Sigmoid colon (tissue), 7 donors: ENCODE results near the gene SGCE. TPM values are rescaled to one million over a fixed set of nuclear protein-coding genes. Genes with fewer than 3 reads are reported as not detected.

Experiments
- DNase-seq: peaks from one replicate; pipeline ENCODE4 v3.0.0-alpha.2; 2019
- H3K27ac ChIP-seq, 4 donors: fragments of 200-600 bp; sonication (generic); one replicate each; pipeline ENCODE4 v1.5.1; 2016 to 2019; ENCODE audit warnings: mild to moderate bottlenecking in 1 of 4
- H3K27me3 ChIP-seq, 3 donors: fragments of 200-600 bp; sonication (generic); one replicate each; pipeline ENCODE4 v1.5.1; 2019; ENCODE audit warnings: mild to moderate bottlenecking in 1 of 3
- H3K36me3 ChIP-seq, 4 donors: fragments of 200-600 bp; sonication (generic); one replicate each; pipeline ENCODE4 v1.5.1; 2016 to 2019
- H3K4me1 ChIP-seq, 4 donors: fragments of 200-600 bp; sonication (generic); one replicate each; pipeline ENCODE4 v1.5.1; 2017 to 2019
- H3K4me3 ChIP-seq, 4 donors: fragments of 200-600 bp; sonication (generic); one replicate each; pipeline ENCODE4 v1.5.1; 2017 to 2019; ENCODE audit warnings: mild to moderate bottlenecking in 2 of 4, moderate library complexity in 1 of 4
- H3K9me3 ChIP-seq, 4 donors: fragments of 200-600 bp in 3 of 4; sonication (generic) in 3 of 4; one replicate each; pipeline versions ENCODE4 v1.5.1 to v1.6.1; 2013 to 2019
- CTCF ChIP-seq, 4 experiments: fragments of 450-650 bp in 3 of 4; fragments of 200-600 bp in 1 of 4; IDR thresholded peaks; one replicate each; pipeline ENCODE4 v1.5.1; 2016 to 2019; ENCODE audit warnings: antibody characterized with exemption in 4 of 4, mild to moderate bottlenecking in 3 of 4, moderate library complexity in 2 of 4
- EP300 ChIP-seq, 4 donors: sonication (generic); formaldehyde crosslinking; IDR thresholded peaks; one replicate each; pipeline ENCODE4 v1.6.1; 2017; ENCODE audit warnings: antibody characterized with exemption in 4 of 4
- POLR2A ChIP-seq, 2 donors: fragments of 450-650 bp; IDR thresholded peaks; one replicate each; pipeline ENCODE4 v1.6.1; 2016; ENCODE audit warnings: antibody characterized with exemption in 2 of 2, mild to moderate bottlenecking in 2 of 2, moderate library complexity in 2 of 2
- POLR2AphosphoS5 ChIP-seq, 4 donors: sonication (generic); formaldehyde crosslinking; IDR thresholded peaks; one replicate each; pipeline ENCODE4 v1.6.1; 2017; ENCODE audit warnings: antibody characterized with exemption in 4 of 4
- WGBS, 2 donors: extraction: QIAGEN DNeasy Blood & Tissue Kit; methylation state at CpG; one replicate each; pipeline ENCODE4 v1.1.7; 2013; 5-methylcytosine and 5-hydroxymethylcytosine counted together
- intact Hi-C: fragments of 100-400 bp; cut with DNase I; formaldehyde crosslinking; loops from one replicate; pipeline ENCODE4 v1.15.1; 2023
- polyA plus RNA-seq, 3 donors: library from polyadenylated mRNA; stranded (reverse); fragments of 200-250 nt; gene quantifications; one replicate each; pipeline ENCODE4 v1.2.3, GENCODE V29; 2013
- total RNA-seq, 4 donors: library from RNA; depleted of rRNA; stranded (reverse); fragments of >200 nt; gene quantifications; one replicate each; pipeline ENCODE4 v1.1.0, GENCODE V29; 2016
- donor health status: healthy with polysubstance abuse.
- donor health status: Bipolar disorder and iron deficiency.
- donor health status: healthy.

The SGCE gene
- total and polyA plus RNA-seq, 7 donors, result 2.8 to 244 (median 135) TPM

GRCh38 chr7:94669773-94670495 is 14.0 kb upstream of the SGCE start:
- no peak for DNase-seq
- Histone ChIP-seq H3K36me3 (no peaks in the 10 kb centered on the region), H3K27ac (no peak overlapping the region), H3K4me3 (no peak overlapping the region), H3K4me1 (no peaks in the 10 kb centered on the region), H3K9me3 (no peaks in the 10 kb centered on the region), H3K27me3 (no peaks in the 10 kb centered on the region)
- no peak for TF ChIP-seq EP300 (IDR thresholded peaks at IDR 0.05)
- TF ChIP-seq CTCF (IDR thresholded peaks at IDR 0.05), result no peak
- TF ChIP-seq POLR2A (IDR thresholded peaks at IDR 0.05), result no peak
- TF ChIP-seq POLR2AphosphoS5 (IDR thresholded peaks at IDR 0.05), result no peak
- WGBS, 2 donors, result 93 to 95% methylated on average over 1 of the region's 1 CpG
- intact Hi-C loops, result no loop called here

- Histone ChIP-seq H3K27ac (no peak overlapping the region), H3K4me1 (no peaks in the 10 kb centered on the region), H3K27me3 (no peaks in the 10 kb centered on the region), H3K4me3 (no peak overlapping the region), H3K9me3 (no peaks in the 10 kb centered on the region), H3K36me3 (no peaks in the 10 kb centered on the region)
- intact Hi-C loops, result no loop called here
- 77 to 88% methylated on average over 3 of the region's 3 CpGs for WGBS, 2 donors
- no peak for DNase-seq
- TF ChIP-seq EP300 (IDR thresholded peaks at IDR 0.05), result no peak
- no peak for TF ChIP-seq POLR2AphosphoS5 (IDR thresholded peaks at IDR 0.05)
- no peak for TF ChIP-seq POLR2A (IDR thresholded peaks at IDR 0.05)
- TF ChIP-seq CTCF (IDR thresholded peaks at IDR 0.05), result no peak
These were observed 11.1 kb upstream of the SGCE start for GRCh38 chr7:94666879-94667587.

GRCh38 chr7:94665426-94665825 is 9.5 kb upstream of the SGCE start:
- Histone ChIP-seq H3K4me1 (no peaks in the 10 kb centered on the region), H3K4me3 (no peak overlapping the region), H3K36me3 (no peaks in the 10 kb centered on the region), H3K9me3 (no peaks in the 10 kb centered on the region), H3K27me3 (no peaks in the 10 kb centered on the region), H3K27ac (no peak overlapping the region)
- intact Hi-C loops, result no loop called here
- DNase-seq, result no peak
- TF ChIP-seq CTCF (IDR thresholded peaks at IDR 0.05) (no peak), POLR2AphosphoS5 (IDR thresholded peaks at IDR 0.05) (no peak), POLR2A (IDR thresholded peaks at IDR 0.05) (no peak), EP300 (IDR thresholded peaks at IDR 0.05) (no peak)
- WGBS, 2 donors, result 98% methylated on average over 18 of the region's 18 CpGs

GRCh38 chr7:94664023-94664422 is 8.1 kb upstream of the SGCE start:
- H3K9me3 ChIP-seq, result no peaks in the 10 kb centered on the region
- intact Hi-C loops, result no loop called here
- DNase-seq, result no peak
- no peak for TF ChIP-seq POLR2AphosphoS5 (IDR thresholded peaks at IDR 0.05)
- TF ChIP-seq EP300 (IDR thresholded peaks at IDR 0.05), result no peak
- TF ChIP-seq POLR2A (IDR thresholded peaks at IDR 0.05), result no peak
- TF ChIP-seq CTCF (IDR thresholded peaks at IDR 0.05), result no peak
- WGBS, 2 donors, result 97% methylated on average over 23 of the region's 23 CpGs
- H3K27me3 ChIP-seq, result no peaks in the 10 kb centered on the region
- H3K4me3 ChIP-seq, result no peak overlapping the region
- no peak overlapping the region for H3K27ac ChIP-seq
- no peaks in the 10 kb centered on the region for H3K4me1 ChIP-seq
- no peaks in the 10 kb centered on the region for H3K36me3 ChIP-seq
